OCI-M2 (cell line): ENCODE measurements around the gene LMX1B.

ENCODE experiments used
- DNase-seq: peaks from one replicate; lab custom pipeline; 2025; ENCODE audit not compliant: unreplicated experiment; lab: John Stamatoyannopoulos, UW

Gene LMX1B

GRCh38 chr9:126630458-126631237, 16.9 kb downstream of the LMX1B start:
- DNase-seq: no peak

- DNase-seq: no peak
These were observed 17.5 kb downstream of the LMX1B start for GRCh38 chr9:126631254-126631653.

- DNase-seq: no peak
These were observed 20.3 kb downstream of the LMX1B start for GRCh38 chr9:126633881-126634558.

- DNase-seq: no peak
These were observed 21.3 kb downstream of the LMX1B start for GRCh38 chr9:126635061-126635460.

- no peak for DNase-seq
These were observed 22.1 kb downstream of the LMX1B start for GRCh38 chr9:126635661-126636439.

- DNase-seq: no peak
These were observed 23.5 kb downstream of the LMX1B start for GRCh38 chr9:126636983-126637798.

- no peak for DNase-seq
These were observed 24.9 kb downstream of the LMX1B start for GRCh38 chr9:126638571-126639132.

GRCh38 chr9:126639318-126640000, 25.7 kb downstream of the LMX1B start:
- no peak for DNase-seq

GRCh38 chr9:126641118-126641851, 27.6 kb downstream of the LMX1B start:
- DNase-seq: no peak

GRCh38 chr9:126642010-126642744, 28.4 kb downstream of the LMX1B start:
- DNase-seq: no peak

- no peak for DNase-seq
These were observed 29.1 kb downstream of the LMX1B start for GRCh38 chr9:126642839-126643238.

GRCh38 chr9:126643945-126644527, 30.3 kb downstream of the LMX1B start:
- no peak for DNase-seq

GRCh38 chr9:126646162-126646561, 32.4 kb downstream of the LMX1B start:
- no peak for DNase-seq

GRCh38 chr9:126647585-126648411, 34.1 kb downstream of the LMX1B start:
- DNase-seq: no peak

GRCh38 chr9:126649477-126649876, 35.7 kb downstream of the LMX1B start:
- no peak for DNase-seq

- DNase-seq: no peak
These were observed 36.9 kb downstream of the LMX1B start for GRCh38 chr9:126650404-126651341.
